Activated naive CD4-positive, alpha-beta T cell treated with anti-CD3 and anti-CD28 coated beads, Interleukin-2, amount 10 ng/mL, durations not matched to agents 7 days and 5 days (primary cell): ENCODE results near the gene TOB1.

Experiments
- CTCF ChIA-PET: fragments of 350-600 bp; sonication (Branson Sonifier 250); formaldehyde crosslinking; loops from one replicate; lab custom pipeline; 2021; ENCODE audit warnings: antibody characterized with exemption; lab: Charles Lee
- DNase-seq: peaks from one replicate; pipeline ENCODE4 v3.0.0-alpha.2; 2020
- H3K27ac Mint-ChIP-seq: one replicate; pipeline ENCODE4 v1.8.0; 2021; ENCODE audit warnings: mild to moderate bottlenecking, moderate library complexity, mixed read lengths
- H3K27me3 Mint-ChIP-seq: one replicate; pipeline ENCODE4 v1.8.0; 2021; ENCODE audit warnings: mild to moderate bottlenecking, mixed read lengths
- H3K36me3 Mint-ChIP-seq: one replicate; pipeline ENCODE4 v1.8.0; 2021; ENCODE audit warnings: mixed read lengths
- H3K4me1 Mint-ChIP-seq: one replicate; pipeline ENCODE4 v1.8.0; 2021; ENCODE audit warnings: mixed read lengths
- H3K4me3 Mint-ChIP-seq: one replicate; pipeline ENCODE4 v1.8.0; 2021; ENCODE audit warnings: mild to moderate bottlenecking, moderate library complexity, mixed read lengths
- H3K9me3 Mint-ChIP-seq: one replicate; pipeline ENCODE4 v1.8.0; 2021; ENCODE audit warnings: mixed read lengths

Gene TOB1

DNA sequence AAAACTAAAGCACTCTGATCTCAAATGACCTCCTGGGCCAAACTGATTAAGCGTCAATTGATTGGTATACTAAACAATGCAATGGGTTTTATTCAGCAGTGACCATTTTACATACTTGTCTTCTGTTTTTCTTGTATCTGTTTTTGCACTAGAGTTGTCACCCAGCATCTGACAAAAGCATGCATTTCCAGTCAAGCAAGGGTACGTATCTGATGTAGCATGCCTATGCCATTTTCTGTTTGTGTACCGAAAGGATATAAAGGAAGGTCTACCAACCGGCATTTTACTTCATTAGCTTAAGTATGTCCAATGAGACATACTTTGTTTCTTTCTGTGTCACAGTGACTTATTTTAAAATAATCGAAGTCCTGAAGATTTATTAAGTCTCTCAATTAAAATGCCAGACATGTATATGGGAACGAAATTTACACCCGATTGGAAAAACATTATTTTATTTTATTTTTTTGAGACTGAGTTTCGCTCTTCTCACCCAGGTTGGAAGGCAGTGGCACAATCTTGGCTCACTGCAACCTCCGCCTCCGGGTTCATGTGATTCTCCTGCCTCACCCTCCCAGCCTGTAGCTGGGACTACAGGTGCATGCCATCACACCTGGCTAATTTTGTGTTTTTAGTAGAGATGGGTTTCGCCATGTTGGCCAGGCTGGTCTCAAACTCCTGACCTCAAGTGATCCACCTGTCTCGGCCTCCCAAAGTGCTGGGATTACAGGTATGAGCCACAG, 7.5 kb downstream of the TOB1 start:
- Mint-ChIP-seq H3K36me3 (peaks cover 21% of the 10 kb centered on the region), H3K9me3 (no peaks in the 10 kb centered on the region), H3K4me1 (peaks cover 22% of the 10 kb centered on the region), H3K27me3 (peaks cover 19% of the 10 kb centered on the region), H3K4me3 (no peak overlapping the region), H3K27ac (no peak overlapping the region)
- CTCF ChIA-PET: interaction anchor here (0.6 to 3.0 kb wide), 3 partner anchors 91 to 98 kb away, joined by 3 to 12 read pairs (median 4); no protein-coding TSS in a partner anchor
- no peak for DNase-seq

DNA sequence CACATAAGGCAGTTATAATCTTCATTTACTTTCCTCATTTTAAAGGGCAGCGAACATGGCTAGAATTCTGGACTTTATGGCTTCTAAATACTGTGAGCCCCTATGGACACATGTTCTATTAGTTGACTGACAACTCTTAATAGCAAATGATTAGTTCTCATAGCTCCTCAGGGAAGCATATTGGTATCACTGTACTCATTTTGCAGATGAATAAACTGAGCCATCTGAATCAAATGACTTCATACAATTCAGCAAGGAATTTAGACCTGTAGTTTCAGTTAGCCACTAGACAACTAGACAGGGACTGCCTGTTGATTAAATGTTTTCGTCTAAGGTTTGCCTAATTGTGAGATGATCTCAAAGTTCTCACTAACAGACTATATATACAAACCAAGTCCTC, 9.7 kb downstream of the TOB1 start:
- H3K4me3 Mint-ChIP-seq: no peak overlapping the region
- CTCF ChIA-PET: interaction anchor here (0.6 to 9.9 kb wide), 5 partner anchors 14 to 280 kb away, joined by 3 to 173 read pairs (median 7); no protein-coding TSS in a partner anchor
- peaks cover 20% of the 10 kb centered on the region for H3K27me3 Mint-ChIP-seq
- no peak for DNase-seq
- no peak overlapping the region for H3K27ac Mint-ChIP-seq
- peaks cover 26% of the 10 kb centered on the region for H3K4me1 Mint-ChIP-seq
- H3K9me3 Mint-ChIP-seq: no peaks in the 10 kb centered on the region
- H3K36me3 Mint-ChIP-seq: peaks cover 5% of the 10 kb centered on the region

DNA sequence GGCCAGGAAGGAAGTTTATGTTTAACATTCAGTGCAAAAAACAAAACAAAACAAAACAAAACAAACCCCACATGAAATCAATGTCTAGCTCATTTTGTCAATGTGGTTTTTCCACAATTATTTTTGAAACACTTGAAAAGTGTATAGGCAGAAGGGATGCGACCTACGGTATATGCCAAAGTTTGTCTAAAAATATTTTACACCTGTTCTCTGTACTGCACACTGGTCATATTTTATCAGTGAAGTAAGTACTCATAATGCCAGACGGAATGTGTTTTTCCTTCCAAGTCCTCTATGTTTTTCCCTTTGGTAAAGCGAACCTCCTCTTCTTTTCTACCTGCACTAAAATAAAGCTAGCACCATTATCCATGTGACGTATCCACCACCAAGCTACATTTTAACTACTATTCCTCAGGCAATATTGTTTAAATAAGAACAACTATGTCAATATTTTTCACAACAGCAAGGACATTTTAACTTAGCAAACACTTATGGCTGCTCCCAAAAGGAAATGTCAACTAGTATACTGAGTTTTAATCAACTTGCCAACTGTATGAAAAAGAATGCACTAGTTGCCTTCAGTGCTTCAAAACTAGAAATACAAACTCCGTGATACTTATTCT, 10.3 kb downstream of the TOB1 start:
- peaks cover 20% of the 10 kb centered on the region for H3K27me3 Mint-ChIP-seq
- no peak overlapping the region for H3K4me3 Mint-ChIP-seq
- CTCF ChIA-PET: interaction anchor here (0.6 to 9.9 kb wide), 5 partner anchors 13 to 280 kb away, joined by 3 to 173 read pairs (median 7); no protein-coding TSS in a partner anchor
- no peak for DNase-seq
- H3K27ac Mint-ChIP-seq: no peak overlapping the region
- H3K9me3 Mint-ChIP-seq: no peaks in the 10 kb centered on the region
- H3K4me1 Mint-ChIP-seq: peaks cover 25% of the 10 kb centered on the region
- peaks cover under 1% of the 10 kb centered on the region for H3K36me3 Mint-ChIP-seq

DNA sequence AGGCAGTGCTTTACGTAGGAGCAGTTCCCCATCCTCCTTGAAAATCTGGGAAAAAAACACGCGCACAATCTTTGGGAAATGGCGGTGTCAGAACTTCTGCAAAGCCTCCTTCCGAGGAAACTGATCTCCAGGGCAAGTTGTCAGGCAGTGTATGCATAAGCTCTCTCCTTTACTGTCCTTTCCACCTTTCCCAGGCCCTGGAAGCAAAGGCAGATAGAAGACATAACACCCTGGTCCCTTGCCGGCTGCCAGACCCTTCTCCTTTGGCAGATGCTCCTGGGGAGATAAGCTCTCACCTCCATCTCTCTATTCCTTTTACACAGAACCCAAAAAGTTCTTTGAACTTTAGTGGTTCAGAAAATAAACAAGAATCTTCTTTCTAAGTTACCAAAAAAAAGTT, 12.4 kb downstream of the TOB1 start:
- no peak for DNase-seq
- CTCF ChIA-PET: interaction anchor here (0.8 to 9.9 kb wide), 17 partner anchors 9 to 299 kb away, joined by 3 to 173 read pairs (median 13); partner anchors contain the start of genes NME1 and TOB1
- H3K4me1 Mint-ChIP-seq: peaks cover 25% of the 10 kb centered on the region
- H3K4me3 Mint-ChIP-seq: no peak overlapping the region
- no peak overlapping the region for H3K27ac Mint-ChIP-seq
- H3K9me3 Mint-ChIP-seq: no peaks in the 10 kb centered on the region
- H3K27me3 Mint-ChIP-seq: peaks cover 24% of the 10 kb centered on the region
- no peaks in the 10 kb centered on the region for H3K36me3 Mint-ChIP-seq

DNA sequence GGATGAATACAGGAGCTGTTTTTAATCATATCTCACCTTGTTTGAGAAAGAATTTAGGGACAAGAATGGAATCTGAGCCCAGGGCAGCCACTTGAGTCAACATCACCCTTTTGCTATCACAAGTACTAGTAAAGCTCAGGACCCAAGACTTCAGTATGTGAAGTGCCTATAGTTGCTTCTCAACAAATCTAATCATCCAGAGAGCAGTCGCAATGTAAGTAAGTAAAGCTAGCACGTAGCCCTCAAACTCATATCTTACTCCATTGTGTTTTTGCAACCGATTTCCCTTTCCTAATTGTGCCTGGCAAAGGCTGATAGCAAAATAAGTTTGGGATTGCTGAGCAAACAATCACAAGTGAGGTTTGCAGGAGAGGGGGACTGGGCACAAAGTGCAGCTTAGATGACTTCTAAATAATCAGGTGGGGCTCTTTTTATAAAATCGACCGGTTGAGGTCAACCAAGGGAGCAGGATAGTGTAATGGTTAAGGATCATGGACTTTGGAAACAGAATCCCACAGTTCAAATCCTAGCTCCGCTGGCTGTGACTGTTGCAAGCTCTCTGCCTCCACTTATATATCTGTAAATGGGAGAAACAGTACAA, 13.0 kb downstream of the TOB1 start:
- DNase-seq: no peak
- CTCF ChIA-PET: interaction anchor here (0.7 to 9.9 kb wide), 32 partner anchors 8 to 306 kb away, joined by 3 to 173 read pairs (median 6); partner anchors contain the start of genes NME1, SPATA20 and TOB1
- no peaks in the 10 kb centered on the region for H3K9me3 Mint-ChIP-seq
- H3K27me3 Mint-ChIP-seq: peaks cover 24% of the 10 kb centered on the region
- no peak overlapping the region for H3K27ac Mint-ChIP-seq
- H3K4me3 Mint-ChIP-seq: peak overlapping the region; percentile 42
- no peaks in the 10 kb centered on the region for H3K36me3 Mint-ChIP-seq
- H3K4me1 Mint-ChIP-seq: peaks cover 25% of the 10 kb centered on the region

DNA sequence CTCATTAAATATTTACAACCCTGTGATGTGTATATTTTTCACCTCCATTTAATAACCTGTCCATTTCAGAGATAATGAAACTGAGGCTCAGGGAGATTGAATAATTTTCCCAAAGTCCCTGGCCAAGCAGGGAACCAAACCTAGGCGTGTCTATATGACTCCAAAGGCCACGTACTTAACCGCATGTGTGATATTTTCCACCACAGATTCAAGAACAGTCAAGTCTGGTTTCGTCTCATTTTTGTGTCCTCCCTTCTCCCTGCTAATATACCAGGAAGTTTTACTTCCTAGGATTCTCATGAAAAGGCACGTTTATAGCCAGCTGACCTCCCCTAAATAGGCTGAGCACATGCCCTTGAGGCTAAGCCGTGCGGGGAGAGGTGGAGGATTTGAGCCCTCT, 15.5 kb downstream of the TOB1 start:
- no peak for DNase-seq
- CTCF ChIA-PET: interaction anchor here (1.0 to 9.9 kb wide), 6 partner anchors 26 to 153 kb away, joined by 3 to 173 read pairs (median 5); no protein-coding TSS in a partner anchor
- no peak overlapping the region for H3K4me3 Mint-ChIP-seq

DNA sequence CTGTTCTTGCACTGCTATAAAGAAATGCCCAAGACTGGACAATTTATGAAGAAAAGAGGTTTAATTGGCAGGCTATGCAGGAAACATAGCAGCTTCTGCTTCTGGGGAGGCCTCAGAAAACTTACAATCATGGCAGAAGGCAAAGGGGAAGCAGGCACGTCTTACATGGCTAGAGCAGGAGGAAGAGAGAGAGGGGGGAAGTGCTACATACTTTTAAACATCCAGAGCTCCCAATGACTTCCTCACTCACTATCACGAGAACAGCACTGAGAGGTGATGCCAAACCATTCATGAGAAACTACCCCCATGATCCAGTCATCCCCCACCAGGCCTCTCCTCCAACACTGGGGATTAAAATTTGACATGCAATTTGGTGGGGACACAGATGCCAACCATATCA, 17.4 kb downstream of the TOB1 start:
- no peaks in the 10 kb centered on the region for H3K9me3 Mint-ChIP-seq
- peaks cover 20% of the 10 kb centered on the region for H3K4me1 Mint-ChIP-seq
- H3K27ac Mint-ChIP-seq: no peak overlapping the region
- peaks cover 6% of the 10 kb centered on the region for H3K27me3 Mint-ChIP-seq
- no peak overlapping the region for H3K4me3 Mint-ChIP-seq
- no peaks in the 10 kb centered on the region for H3K36me3 Mint-ChIP-seq
- CTCF ChIA-PET: interaction anchor here (1.2 to 9.9 kb wide), 4 partner anchors 32 to 106 kb away, joined by 3 to 173 read pairs (median 38); no protein-coding TSS in a partner anchor
- no peak for DNase-seq

More for the DNA sequence above, 15.5 kb downstream of the TOB1 start:
- H3K36me3 Mint-ChIP-seq: no peaks in the 10 kb centered on the region
- H3K4me1 Mint-ChIP-seq: peaks cover 23% of the 10 kb centered on the region
- H3K27ac Mint-ChIP-seq: no peak overlapping the region
- no peaks in the 10 kb centered on the region for H3K9me3 Mint-ChIP-seq
- peaks cover 24% of the 10 kb centered on the region for H3K27me3 Mint-ChIP-seq

DNA sequence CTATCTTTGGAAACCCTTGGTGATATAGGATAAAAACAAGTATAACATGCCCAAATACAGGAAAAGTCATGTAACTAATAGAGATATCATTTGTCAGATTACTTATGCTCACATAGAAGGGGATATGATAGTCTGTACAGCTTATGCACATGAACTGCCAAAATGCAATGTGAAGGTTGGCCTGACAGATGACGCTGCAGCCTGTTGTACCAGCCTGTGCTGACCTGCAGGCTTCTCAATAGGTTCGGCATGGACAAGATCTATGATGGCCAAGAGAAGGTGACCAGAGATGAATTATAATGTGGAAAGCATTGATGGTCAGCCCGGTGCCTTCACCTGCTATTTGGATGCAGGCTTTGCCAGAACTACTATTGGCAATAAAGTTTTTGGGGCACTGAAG, 18.1 kb downstream of the TOB1 start:
- no peaks in the 10 kb centered on the region for H3K9me3 Mint-ChIP-seq
- no peaks in the 10 kb centered on the region for H3K36me3 Mint-ChIP-seq
- no peak overlapping the region for H3K27ac Mint-ChIP-seq
- peaks cover 17% of the 10 kb centered on the region for H3K4me1 Mint-ChIP-seq
- H3K27me3 Mint-ChIP-seq: peaks cover 4% of the 10 kb centered on the region
- CTCF ChIA-PET: interaction anchor here (1.2 to 9.9 kb wide), 4 partner anchors 31 to 107 kb away, joined by 3 to 173 read pairs (median 38); no protein-coding TSS in a partner anchor
- no peak for DNase-seq
- H3K4me3 Mint-ChIP-seq: no peak overlapping the region

DNA sequence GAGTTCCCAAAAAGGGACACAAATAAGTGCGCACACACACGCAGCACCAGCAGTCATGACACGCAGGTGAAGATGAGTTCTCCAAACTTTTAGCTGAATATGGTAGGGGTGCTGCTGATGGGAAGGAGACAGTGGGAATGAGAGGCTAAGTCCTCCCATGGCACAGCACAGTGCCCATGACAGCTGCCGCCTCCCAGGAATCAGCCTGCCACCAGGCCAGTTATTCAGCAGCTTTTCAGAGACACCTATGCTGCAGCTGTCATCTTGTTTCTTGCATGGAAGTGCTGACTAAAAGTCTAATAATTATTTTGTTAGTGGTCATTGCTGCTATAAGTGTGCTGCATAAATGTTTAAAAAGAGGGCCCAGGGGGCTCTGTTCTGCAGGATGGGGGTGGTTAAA, 18.6 kb downstream of the TOB1 start:
- Mint-ChIP-seq H3K27ac (no peak overlapping the region), H3K4me1 (peaks cover 12% of the 10 kb centered on the region), H3K27me3 (peaks cover 4% of the 10 kb centered on the region), H3K4me3 (no peak overlapping the region), H3K36me3 (no peaks in the 10 kb centered on the region), H3K9me3 (no peaks in the 10 kb centered on the region)
- DNase-seq: no peak
- CTCF ChIA-PET: interaction anchor here (1.0 to 9.9 kb wide), 2 partner anchors 107 to 306 kb away, joined by 3 to 173 read pairs; partner anchors contain the start of gene NME1

DNA sequence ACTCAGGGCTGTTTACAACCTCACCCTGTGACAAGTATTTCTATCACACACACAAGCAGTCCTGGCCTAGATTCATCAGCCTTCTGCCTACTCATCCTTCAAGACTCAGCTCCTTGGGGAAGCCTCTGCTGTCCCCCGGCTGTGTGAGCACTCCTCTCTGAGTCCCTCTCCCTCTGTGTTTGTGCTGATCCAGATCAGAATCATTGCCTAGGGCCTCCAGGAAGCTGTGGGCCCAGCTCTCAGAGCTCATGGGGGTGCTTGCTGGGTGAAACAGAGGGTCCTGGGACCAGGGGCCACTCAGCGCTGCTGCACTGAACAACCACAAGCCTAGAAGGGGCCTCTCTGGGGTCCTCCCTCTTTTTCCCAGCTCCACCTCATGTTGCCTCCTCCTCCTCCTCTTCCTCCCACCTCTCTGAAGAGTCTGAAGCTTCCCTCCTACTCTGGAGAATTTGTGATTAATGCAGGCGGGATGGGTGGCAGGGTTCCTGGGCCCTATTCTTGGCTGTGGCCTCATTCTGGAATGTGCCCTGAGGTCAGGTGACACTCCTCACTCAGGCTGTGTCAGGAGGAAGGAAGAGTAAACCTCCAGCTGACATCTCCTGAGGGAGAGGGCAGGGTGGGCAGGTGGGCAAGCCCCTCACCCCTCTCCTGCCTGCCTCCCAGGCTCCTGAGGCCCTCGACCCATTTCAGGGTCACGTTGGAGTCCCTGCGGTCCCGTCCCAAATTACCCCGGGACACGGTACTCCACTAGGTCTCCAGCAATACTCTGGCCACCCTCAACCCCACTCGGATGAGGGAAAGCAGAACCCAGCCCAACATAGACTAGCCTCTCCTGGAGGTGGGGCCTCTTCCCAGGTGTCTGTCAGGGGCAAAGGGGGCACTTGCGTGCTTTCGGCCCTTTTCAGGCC, 20.7 kb downstream of the TOB1 start:
- Mint-ChIP-seq H3K27ac (no peak overlapping the region), H3K4me1 (no peaks in the 10 kb centered on the region), H3K27me3 (peaks cover 10% of the 10 kb centered on the region), H3K4me3 (no peak overlapping the region), H3K9me3 (no peaks in the 10 kb centered on the region), H3K36me3 (no peaks in the 10 kb centered on the region)
- DNase-seq: no peak
- CTCF ChIA-PET: interaction anchor here (1.3 to 6.4 kb wide), 2 partner anchors 61 to 111 kb away, joined by 3 to 54 read pairs; no protein-coding TSS in a partner anchor

DNA sequence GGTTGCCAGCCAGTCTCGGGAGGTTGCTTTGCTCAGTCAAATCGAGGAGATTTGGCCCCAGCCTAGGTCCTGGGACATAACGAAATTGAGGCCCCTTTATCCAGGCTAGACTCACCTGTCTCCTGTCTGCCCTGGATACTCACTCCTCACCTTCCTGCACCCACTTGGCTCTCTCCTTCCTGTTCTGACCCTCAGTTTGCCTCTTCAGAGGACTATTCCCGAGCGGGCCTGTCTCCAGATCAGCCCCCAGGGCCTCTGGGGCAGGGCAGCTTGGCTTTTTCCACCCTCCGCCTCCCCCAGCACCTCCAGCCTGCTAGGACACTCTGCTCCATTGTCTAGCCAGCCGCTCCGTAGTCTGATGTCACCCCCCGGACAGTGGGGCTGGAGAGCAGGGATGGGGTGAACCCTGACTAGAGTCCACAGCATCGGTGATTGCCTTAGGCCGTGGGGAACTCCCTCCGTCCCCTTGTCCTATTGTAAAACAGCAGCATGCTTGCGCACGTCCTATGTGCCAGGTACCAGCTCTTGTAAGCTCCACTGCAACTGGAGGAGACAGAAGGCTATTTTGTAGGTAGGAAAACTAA, 21.9 kb downstream of the TOB1 start:
- peaks cover 8% of the 10 kb centered on the region for H3K27me3 Mint-ChIP-seq
- no peak overlapping the region for H3K27ac Mint-ChIP-seq
- DNase-seq: no peak
- no peaks in the 10 kb centered on the region for H3K9me3 Mint-ChIP-seq
- CTCF ChIA-PET: interaction anchor here (1.1 to 6.4 kb wide), 2 partner anchors 9 to 60 kb away, joined by 3 to 54 read pairs; no protein-coding TSS in a partner anchor
- no peaks in the 10 kb centered on the region for H3K4me1 Mint-ChIP-seq
- H3K36me3 Mint-ChIP-seq: no peaks in the 10 kb centered on the region
- no peak overlapping the region for H3K4me3 Mint-ChIP-seq

DNA sequence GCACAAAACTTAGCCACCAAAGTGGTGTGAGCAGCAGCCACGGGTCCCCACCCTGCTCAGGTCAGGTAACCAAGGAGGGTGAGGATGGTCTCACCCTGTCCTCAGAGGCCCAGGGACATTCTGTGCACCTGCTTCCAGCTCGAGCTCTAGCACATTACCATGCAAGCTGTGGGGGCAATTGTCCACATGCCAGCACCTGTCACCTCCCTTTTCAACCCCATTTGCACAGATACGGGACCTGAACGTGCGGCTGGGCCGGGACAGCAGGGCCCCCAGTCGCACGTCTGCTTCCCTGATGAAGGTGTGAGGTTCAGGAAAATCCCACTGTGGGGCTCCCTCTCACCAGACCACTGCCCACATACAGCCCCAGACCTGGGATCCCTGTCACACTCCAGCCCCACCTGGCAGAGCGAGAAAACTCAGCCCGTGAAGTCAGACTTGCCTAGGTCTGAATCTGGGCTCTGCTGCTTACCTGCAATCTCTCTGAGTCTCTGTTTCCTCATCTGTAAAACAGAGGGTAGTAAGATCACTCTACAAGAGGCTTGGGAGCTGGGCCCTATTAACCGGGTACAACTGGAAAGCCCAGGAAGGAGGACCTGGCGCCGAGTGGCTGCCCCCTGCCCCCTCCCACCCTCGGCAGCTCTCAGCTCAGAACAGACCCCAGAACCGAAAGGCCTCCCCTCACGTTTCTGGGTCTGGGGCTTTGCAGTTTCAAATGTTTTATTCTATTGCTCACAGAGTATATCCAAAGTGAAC, 22.8 kb downstream of the TOB1 start:
- H3K27me3 Mint-ChIP-seq: peaks cover 11% of the 10 kb centered on the region
- no peak overlapping the region for H3K4me3 Mint-ChIP-seq
- DNase-seq: no peak
- no peak overlapping the region for H3K27ac Mint-ChIP-seq
- no peaks in the 10 kb centered on the region for H3K4me1 Mint-ChIP-seq
- no peaks in the 10 kb centered on the region for H3K9me3 Mint-ChIP-seq
- H3K36me3 Mint-ChIP-seq: no peaks in the 10 kb centered on the region
- CTCF ChIA-PET: interaction anchor here (1.1 to 6.4 kb wide), 6 partner anchors 9 to 59 kb away, joined by 3 to 54 read pairs (median 14); no protein-coding TSS in a partner anchor
